Measurements from ENCODE around the gene UBE2L5.

GRCh38 chr13:30394751-30395191 lies 27.5 kb upstream of the UBE2L5 start:
- no peak for TF ChIP-seq CTCF (IDR thresholded peaks at IDR 0.05)
- TF ChIP-seq POLR2A (IDR thresholded peaks at IDR 0.05), result no peak
- TF ChIP-seq EP300 (IDR thresholded peaks at IDR 0.05), result no peak
